ENCODE data around the gene TDRD15. TPM values are rescaled to one million over a fixed set of nuclear protein-coding genes. Genes with fewer than 3 reads are reported as not detected.
"Not testable (repeated sequence)": the region's sequence is repeated elsewhere in the genome, so short reads cannot be mapped to it uniquely, and the experiment has no call there.

TDRD15 gene
- total and polyA plus RNA-seq, 7 donors, result not detected

DNA sequence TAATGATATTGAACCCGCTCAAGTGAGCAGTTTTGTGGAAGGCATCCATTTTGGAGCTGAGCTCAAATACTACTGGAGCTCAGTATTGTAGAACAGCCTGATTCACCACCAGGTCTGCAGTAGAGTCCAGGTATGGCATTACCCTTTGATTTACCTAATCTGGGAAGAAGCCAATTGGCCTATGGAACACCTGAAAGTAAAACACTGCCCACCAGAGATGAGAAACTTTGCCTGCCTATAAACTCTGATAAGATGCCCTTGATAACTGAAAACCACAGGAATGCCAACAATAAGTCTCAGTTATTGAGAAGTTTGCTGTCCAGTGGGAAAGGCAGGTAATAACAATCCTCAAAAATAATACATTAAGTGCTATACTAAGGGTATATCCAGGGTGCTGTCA is 25.5 kb upstream of the TDRD15 start:
- ATAC-seq, result no peak
- 91 to 100% (median 92%) methylated on average over 1 of the region's 1 CpG for WGBS, 3 donors

DNA sequence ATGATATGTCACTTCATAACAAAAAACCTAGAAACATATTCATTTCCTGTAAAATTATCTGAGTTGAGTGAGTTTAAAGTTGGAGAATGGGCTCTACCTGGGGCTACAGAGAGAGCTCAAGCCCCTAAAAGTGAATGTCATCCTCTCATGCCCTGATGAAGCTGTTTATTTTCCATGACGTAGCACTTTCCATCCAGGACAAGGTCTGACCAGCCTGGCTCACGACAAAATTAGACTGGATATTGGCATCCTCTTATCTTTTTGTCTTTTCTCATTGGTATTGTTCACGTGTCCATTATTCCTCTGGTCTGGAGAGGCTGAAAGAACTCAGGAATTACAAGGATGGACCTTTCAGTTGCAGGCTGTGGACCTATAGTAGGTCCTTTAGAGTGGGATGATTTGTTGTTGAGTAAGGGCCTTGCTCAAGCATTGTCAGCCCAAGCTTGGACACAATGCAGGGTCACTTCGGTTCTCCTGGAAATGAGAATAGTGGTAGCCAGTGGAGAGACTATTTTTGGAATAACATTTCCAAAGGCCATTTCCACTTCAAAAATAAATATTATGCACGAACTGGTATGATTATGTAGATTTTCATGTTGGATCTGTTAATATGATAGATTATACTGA is 24.4 kb upstream of the TDRD15 start:
- no peak overlapping the region for H3K27ac ChIP-seq
- no peak for DNase-seq
- H3K36me3 ChIP-seq (ENCODE audit: insufficient read depth in 1 of 2, low read depth in 1 of 2), result no peaks in the 10 kb centered on the region
- WGBS, 3 donors, result 48 to 51% (median 51%) methylated on average over 5 of the region's 5 CpGs
- no peaks in the 10 kb centered on the region for H3K27me3 ChIP-seq (ENCODE audit: insufficient read depth in 3 of 3, low read length in 2 of 3)
- H3K4me1 ChIP-seq, result no peaks in the 10 kb centered on the region
- ATAC-seq, result peak in 2 of 4 donors; percentile 58 to 74
- H3K9me3 ChIP-seq, result no peaks in the 10 kb centered on the region
- intact Hi-C loops (cut with DNase I), result no loop called here
- TF ChIP-seq, protein P1, sequence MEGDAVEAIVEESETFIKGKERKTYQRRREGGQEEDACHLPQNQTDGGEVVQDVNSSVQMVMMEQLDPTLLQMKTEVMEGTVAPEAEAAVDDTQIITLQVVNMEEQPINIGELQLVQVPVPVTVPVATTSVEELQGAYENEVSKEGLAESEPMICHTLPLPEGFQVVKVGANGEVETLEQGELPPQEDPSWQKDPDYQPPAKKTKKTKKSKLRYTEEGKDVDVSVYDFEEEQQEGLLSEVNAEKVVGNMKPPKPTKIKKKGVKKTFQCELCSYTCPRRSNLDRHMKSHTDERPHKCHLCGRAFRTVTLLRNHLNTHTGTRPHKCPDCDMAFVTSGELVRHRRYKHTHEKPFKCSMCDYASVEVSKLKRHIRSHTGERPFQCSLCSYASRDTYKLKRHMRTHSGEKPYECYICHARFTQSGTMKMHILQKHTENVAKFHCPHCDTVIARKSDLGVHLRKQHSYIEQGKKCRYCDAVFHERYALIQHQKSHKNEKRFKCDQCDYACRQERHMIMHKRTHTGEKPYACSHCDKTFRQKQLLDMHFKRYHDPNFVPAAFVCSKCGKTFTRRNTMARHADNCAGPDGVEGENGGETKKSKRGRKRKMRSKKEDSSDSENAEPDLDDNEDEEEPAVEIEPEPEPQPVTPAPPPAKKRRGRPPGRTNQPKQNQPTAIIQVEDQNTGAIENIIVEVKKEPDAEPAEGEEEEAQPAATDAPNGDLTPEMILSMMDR (IDR thresholded peaks at IDR 0.05), result no peak
- H3K4me3 ChIP-seq, result no peak overlapping the region

More for the DNA sequence above, 25.5 kb upstream of the TDRD15 start:
- no peaks in the 10 kb centered on the region for H3K9me3 ChIP-seq
- TF ChIP-seq, protein P1 (IDR thresholded peaks at IDR 0.05), result no peak
- H3K27me3 ChIP-seq (ENCODE audit: insufficient read depth in 3 of 3, low read length in 2 of 3), result no peaks in the 10 kb centered on the region
- no peak overlapping the region for H3K27ac ChIP-seq
- DNase-seq, result no peak
- H3K36me3 ChIP-seq (ENCODE audit: insufficient read depth in 1 of 2, low read depth in 1 of 2), result no peaks in the 10 kb centered on the region
- no peaks in the 10 kb centered on the region for H3K4me1 ChIP-seq
- no peak overlapping the region for H3K4me3 ChIP-seq
- intact Hi-C loops (cut with DNase I), result no loop called here

DNA sequence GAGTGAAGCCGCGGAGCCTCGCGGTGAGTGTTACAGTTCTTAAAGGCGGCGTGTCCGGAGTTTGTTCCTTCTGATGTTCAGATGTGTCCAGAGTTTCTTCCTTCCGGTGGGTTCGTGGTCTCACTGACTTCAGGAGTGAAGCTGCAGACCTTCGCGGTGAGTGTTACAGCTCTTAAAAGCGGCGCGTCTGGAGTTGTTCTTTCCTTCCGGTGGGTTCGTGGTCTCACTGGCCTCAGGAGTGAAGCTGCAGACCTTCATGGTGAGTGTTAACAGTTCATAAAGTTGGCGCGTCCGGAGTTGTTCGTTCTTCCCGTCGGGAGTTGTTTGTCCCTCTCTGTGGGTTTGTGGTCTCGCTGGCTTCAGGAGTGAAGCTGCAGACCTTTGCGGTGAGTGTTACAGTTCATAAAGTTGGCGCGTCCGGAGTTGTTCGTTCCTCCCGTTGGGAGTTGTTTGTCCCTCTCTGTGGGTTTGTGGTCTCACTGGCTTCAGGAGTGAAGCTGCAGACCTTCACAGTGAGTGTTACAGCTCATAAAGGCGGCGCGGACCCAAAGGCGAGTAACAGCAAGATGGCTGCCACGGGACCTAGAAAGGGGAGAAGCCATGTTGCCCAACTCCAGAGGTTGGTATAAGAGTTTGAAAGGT is 22.1 kb upstream of the TDRD15 start:
- H3K4me1 ChIP-seq; H3K27me3 ChIP-seq (ENCODE audit: insufficient read depth in 3 of 3, low read length in 2 of 3); H3K4me3 ChIP-seq; intact Hi-C loops (cut with DNase I); H3K36me3 ChIP-seq (ENCODE audit: insufficient read depth in 1 of 2, low read depth in 1 of 2); H3K9me3 ChIP-seq; H3K27ac ChIP-seq; DNase-seq; ATAC-seq: not testable (repeated sequence)
- WGBS, 3 donors, result 95 to 98% (median 96%) methylated on average over 34 of the region's 34 CpGs

DNA sequence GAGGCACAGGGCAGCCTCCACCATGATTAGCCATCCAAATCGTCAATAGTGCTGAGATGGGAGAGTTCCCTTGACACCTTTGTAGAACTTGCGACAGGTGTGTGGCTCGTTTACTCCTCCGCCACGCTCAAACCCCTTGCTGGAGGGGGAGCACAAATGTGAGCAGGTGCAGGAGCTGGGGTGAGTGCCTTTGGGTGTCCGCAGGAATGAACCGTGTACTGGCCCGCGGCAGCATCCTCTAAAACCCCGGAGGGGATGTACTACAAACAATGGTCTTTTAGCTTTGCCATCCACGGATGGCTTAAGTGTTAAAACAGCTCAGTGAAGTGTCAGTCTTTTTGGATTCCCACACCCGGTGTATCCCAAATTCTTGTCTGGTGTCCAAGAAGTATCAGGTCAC is 21.4 kb upstream of the TDRD15 start:
- Histone ChIP-seq H3K36me3 (ENCODE audit: insufficient read depth in 1 of 2, low read depth in 1 of 2) (no peaks in the 10 kb centered on the region), H3K4me1 (no peaks in the 10 kb centered on the region), H3K27me3 (ENCODE audit: insufficient read depth in 3 of 3, low read length in 2 of 3) (no peaks in the 10 kb centered on the region), H3K9me3 (no peaks in the 10 kb centered on the region), H3K27ac (no peak overlapping the region), H3K4me3 (no peak overlapping the region)
- WGBS, 3 donors, result 78 to 82% (median 80%) methylated on average over 12 of the region's 12 CpGs
- intact Hi-C loops (cut with DNase I), result no loop called here
- DNase-seq, result no peak
- no peak for ATAC-seq
- TF ChIP-seq, protein P1 (IDR thresholded peaks at IDR 0.05), result no peak

DNA sequence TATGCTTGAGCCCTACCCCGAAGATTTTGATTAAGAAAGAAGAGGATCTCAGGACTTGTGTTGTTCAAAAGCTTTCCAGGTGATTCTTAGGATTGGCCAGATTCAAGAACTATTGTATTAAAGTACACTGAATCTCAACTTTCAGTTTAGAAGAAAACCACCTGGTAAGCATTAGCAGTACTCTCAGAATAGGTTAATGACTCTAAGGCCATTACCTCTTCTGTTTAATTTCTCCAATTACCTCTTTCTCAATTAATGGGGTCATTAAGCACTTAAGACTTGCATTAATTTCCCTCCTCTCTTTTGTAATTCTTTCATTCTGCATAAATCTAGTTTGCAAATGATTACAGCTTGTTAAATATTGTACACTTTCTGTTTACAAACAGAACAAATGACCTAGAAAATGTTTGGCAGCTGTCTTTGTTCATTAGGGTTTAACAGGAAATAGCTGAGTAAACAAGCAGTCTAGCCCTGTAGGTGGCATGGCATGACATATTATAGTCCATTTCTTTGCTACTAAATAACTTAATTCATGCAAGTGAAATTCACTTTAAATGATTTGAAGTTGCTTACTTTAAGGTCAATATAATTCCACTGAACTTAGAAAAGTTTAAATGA is 20.4 kb upstream of the TDRD15 start:
- Histone ChIP-seq H3K9me3 (no peaks in the 10 kb centered on the region), H3K27ac (no peak overlapping the region), H3K36me3 (ENCODE audit: insufficient read depth in 1 of 2, low read depth in 1 of 2) (no peaks in the 10 kb centered on the region), H3K4me3 (no peak overlapping the region), H3K4me1 (no peaks in the 10 kb centered on the region), H3K27me3 (ENCODE audit: insufficient read depth in 3 of 3, low read length in 2 of 3) (no peaks in the 10 kb centered on the region)
- intact Hi-C loops (cut with DNase I), result no loop called here
- 65 to 75% (median 70%) methylated on average over 1 of the region's 1 CpG for WGBS, 3 donors
- TF ChIP-seq, protein P1 (IDR thresholded peaks at IDR 0.05), result no peak
- ATAC-seq, result no peak
- no peak for DNase-seq
